DOHH2 (cell line): ENCODE results near the gene UNKL.

Source experiments
- H3F3A ChIP-seq: fragments of 200-600 bp; sonication (generic), shearing (Covaris generic); 2 replicates; pipeline ENCODE4 v1.6.0; 2016; ENCODE audit warnings: antibody characterized with exemption, mild to moderate bottlenecking; ENCODE audit not compliant: control insufficient read depth, insufficient read depth
- H3K27ac ChIP-seq: fragments of 200-600 bp; sonication (generic); 2 replicates; pipeline ENCODE4 v1.5.1; 2014; ENCODE audit warnings: low read depth, mild to moderate bottlenecking, low read length, moderate library complexity
- H3K27me3 ChIP-seq: fragments of 200-600 bp; sonication (generic); 2 replicates; pipeline ENCODE4 v1.6.1; 2014; ENCODE audit warnings: mild to moderate bottlenecking, low read length, mixed read lengths; ENCODE audit not compliant: control insufficient read depth
- H3K36me3 ChIP-seq: fragments of 200-600 bp; sonication (generic); 2 replicates; pipeline ENCODE4 v1.6.1; 2014; ENCODE audit warnings: mild to moderate bottlenecking, low read length, moderate library complexity, mixed read lengths; ENCODE audit not compliant: control insufficient read depth
- H3K4me1 ChIP-seq: fragments of 200-600 bp; sonication (generic); 2 replicates; pipeline ENCODE4 v1.6.1; 2014; ENCODE audit warnings: mild to moderate bottlenecking, low read length, mixed read lengths; ENCODE audit not compliant: control insufficient read depth
- H3K4me2 ChIP-seq: fragments of 200-600 bp; sonication (generic); 2 replicates; pipeline ENCODE4 v1.6.0; 2014; ENCODE audit warnings: mild to moderate bottlenecking, low read length, moderate library complexity
- H3K4me3 ChIP-seq: fragments of 200-600 bp; sonication (generic); 2 replicates; pipeline ENCODE4 v1.5.1; 2014; ENCODE audit warnings: mild to moderate bottlenecking, low read length, mixed read lengths
- H3K79me2 ChIP-seq: fragments of 200-600 bp; sonication (generic); 2 replicates; pipeline ENCODE4 v1.6.1; 2014; ENCODE audit warnings: mild to moderate bottlenecking, low read length, mixed read lengths; ENCODE audit not compliant: control insufficient read depth
- H3K9me2 ChIP-seq: fragments of 200-600 bp; sonication (generic); replicated peaks from 2 replicates; pipeline ENCODE4 v1.6.1; 2014; ENCODE audit warnings: mild to moderate bottlenecking, low read length, mixed read lengths; ENCODE audit not compliant: control insufficient read depth
- H3K9me3 ChIP-seq: fragments of 200-600 bp; sonication (generic); 2 replicates; pipeline ENCODE4 v1.6.1; 2014; ENCODE audit warnings: antibody characterized with exemption, low read length, mixed read lengths; ENCODE audit not compliant: control insufficient read depth, insufficient read depth
- H4K20me1 ChIP-seq: fragments of 200-600 bp; sonication (generic); 2 replicates; pipeline ENCODE4 v1.6.0; 2014; ENCODE audit warnings: low read depth, mild to moderate bottlenecking, antibody characterized with exemption, low read length, moderate library complexity; ENCODE audit not compliant: control insufficient read depth, insufficient read depth
- CTCF ChIP-seq: fragments of 200-600 bp; sonication (generic); IDR thresholded peaks from one replicate; pipeline ENCODE4 v1.5.1; 2014; ENCODE audit warnings: antibody characterized with exemption, mild to moderate bottlenecking, low read depth, low read length; ENCODE audit not compliant: poor library complexity, severe bottlenecking
- EZH2phosphoT487 ChIP-seq: fragments of 200-600 bp; sonication (generic); IDR thresholded peaks from 2 replicates; pipeline ENCODE4 v1.6.1; 2017; ENCODE audit warnings: borderline replicate concordance, mild to moderate bottlenecking, antibody characterized with exemption, low read length, moderate library complexity, mixed read lengths

Gene UNKL

GRCh38 chr16:1425616-1426370, 11.3 kb upstream of the UNKL start:
- peaks cover 22% of the 10 kb centered on the region for H3K4me1 ChIP-seq
- H3K9me3 ChIP-seq: no peaks in the 10 kb centered on the region
- H3K4me3 ChIP-seq: no peak overlapping the region
- H3F3A ChIP-seq: 0 out of 2 replicates have a peak, but pooled peaks cover 3% of the 10 kb centered on the region
- H3K36me3 ChIP-seq: no peaks in the 10 kb centered on the region
- H3K79me2 ChIP-seq: no peaks in the 10 kb centered on the region
- H3K4me2 ChIP-seq: no peak overlapping the region
- no peaks in the 10 kb centered on the region for H4K20me1 ChIP-seq
- H3K9me2 ChIP-seq: no peaks in the 10 kb centered on the region
- H3K27ac ChIP-seq: no peak overlapping the region
- no peaks in the 10 kb centered on the region for H3K27me3 ChIP-seq
- TF ChIP-seq CTCF (no peak), EZH2phosphoT487 (no peak)

- no peaks in the 10 kb centered on the region for H3K9me2 ChIP-seq
- H3K36me3 ChIP-seq: peaks cover 6% of the 10 kb centered on the region
- no peak overlapping the region for H3K4me2 ChIP-seq
- H3F3A ChIP-seq: 0 out of 2 replicates have a peak, but pooled peaks cover 3% of the 10 kb centered on the region
- no peak overlapping the region for H3K4me3 ChIP-seq
- H3K79me2 ChIP-seq: peaks cover 16% of the 10 kb centered on the region
- H3K27me3 ChIP-seq: no peaks in the 10 kb centered on the region
- no peak overlapping the region for H3K27ac ChIP-seq
- no peaks in the 10 kb centered on the region for H4K20me1 ChIP-seq
- H3K4me1 ChIP-seq: peaks cover 25% of the 10 kb centered on the region
- no peak for TF ChIP-seq CTCF
- TF ChIP-seq EZH2phosphoT487: no peak
- H3K9me3 ChIP-seq: no peaks in the 10 kb centered on the region
Observed at GRCh38 chr16:1424028-1424427, 9.5 kb upstream of the UNKL start.

GRCh38 chr16:1422076-1422475, 7.6 kb upstream of the UNKL start:
- Histone ChIP-seq H3K27me3 (no peaks in the 10 kb centered on the region), H3K36me3 (peaks cover 11% of the 10 kb centered on the region), H3F3A (0 out of 2 replicates have a peak, but pooled peaks cover 3% of the 10 kb centered on the region), H4K20me1 (no peaks in the 10 kb centered on the region), H3K27ac (no peak overlapping the region), H3K4me3 (peak overlapping the region; percentile 98; the same call in 1 of the 2 replicates), H3K9me3 (no peaks in the 10 kb centered on the region), H3K4me1 (peaks cover 27% of the 10 kb centered on the region), H3K79me2 (peaks cover 32% of the 10 kb centered on the region), H3K4me2 (peak overlapping the region; percentile 99), H3K9me2 (no peaks in the 10 kb centered on the region)
- TF ChIP-seq CTCF: no peak
- no peak for TF ChIP-seq EZH2phosphoT487
